ENCODE data around the gene OLFM2. TPM values are rescaled to one million over a fixed set of nuclear protein-coding genes. Genes with fewer than 3 reads are reported as not detected.

The OLFM2 gene
- total RNA-seq, 4 donors from 2014 or later, result 51.5 to 114 (median 101) TPM

DNA sequence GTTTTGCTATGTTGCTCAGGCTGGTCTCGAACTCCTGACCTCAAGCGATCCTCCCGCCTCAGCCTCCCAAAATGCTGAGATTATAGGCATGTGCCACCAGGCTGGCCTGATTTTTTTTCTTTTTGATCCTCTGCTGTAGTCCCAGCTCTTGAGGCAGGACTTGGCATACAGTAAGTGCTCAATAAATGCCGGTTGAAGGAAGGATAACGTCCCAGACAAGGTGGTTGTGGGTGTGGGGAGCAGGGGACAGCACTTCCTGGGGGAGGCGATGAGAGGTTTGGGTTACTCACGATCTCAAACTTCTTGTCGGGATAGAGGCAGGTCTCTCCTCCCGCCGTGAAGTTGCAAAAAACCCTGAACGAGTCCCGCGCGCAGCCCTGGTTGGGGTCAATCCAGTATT, 29.7 kb upstream of the OLFM2 start:
- no peak for DNase-seq (ENCODE audit: low spot score in 2 of 2)
- peaks cover 2% of the 10 kb centered on the region for H3K27me3 ChIP-seq
- peaks cover 58% of the 10 kb centered on the region for H3K36me3 ChIP-seq
- TF ChIP-seq CTCF (IDR thresholded peaks at IDR 0.05) (no peak), POLR2A (IDR thresholded peaks at IDR 0.05) (no peak), EP300 (IDR thresholded peaks at IDR 0.05) (no peak), POLR2AphosphoS5 (IDR thresholded peaks at IDR 0.05) (no peak)
- 76% methylated on average over 14 of the region's 14 CpGs for WGBS
- no peak overlapping the region for H3K4me3 ChIP-seq
- no peaks in the 10 kb centered on the region for H3K9me3 ChIP-seq
- no peaks in the 10 kb centered on the region for H3K4me1 ChIP-seq
- H3K27ac ChIP-seq, result no peak overlapping the region

DNA sequence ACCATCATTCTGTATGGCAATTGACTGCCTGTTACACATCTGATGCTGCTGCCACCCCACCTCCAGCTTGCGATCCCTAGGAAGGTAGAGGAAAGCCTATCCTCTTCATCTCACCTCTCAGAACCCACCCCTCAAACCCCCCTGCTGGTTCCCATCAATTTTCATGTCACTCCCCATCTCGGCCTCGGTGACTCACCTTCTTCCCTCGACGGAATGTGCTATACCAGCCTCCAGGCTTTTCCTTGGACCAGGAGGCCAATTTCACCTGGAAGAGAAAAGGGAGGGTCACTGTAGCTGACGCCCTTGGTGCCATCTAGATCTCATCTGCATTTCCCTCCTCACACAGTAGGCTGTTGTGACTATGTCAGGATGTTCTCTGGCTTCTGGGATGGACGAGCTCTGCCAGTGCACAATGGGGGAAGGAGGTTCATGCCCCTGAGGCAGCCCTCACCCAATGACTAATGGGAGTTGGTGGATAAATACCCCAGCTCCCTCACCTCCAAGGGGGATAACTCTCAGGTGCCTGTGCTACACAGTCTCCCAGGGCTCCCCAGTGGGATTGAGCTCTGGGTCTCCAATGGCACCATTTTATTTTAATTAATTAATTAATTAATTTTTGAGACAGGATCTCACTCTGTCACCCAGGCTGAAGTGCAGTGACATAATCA, 26.4 kb upstream of the OLFM2 start:
- Histone ChIP-seq H3K4me1 (peaks cover 6% of the 10 kb centered on the region), H3K4me3 (no peak overlapping the region), H3K27me3 (peaks cover 2% of the 10 kb centered on the region), H3K27ac (no peak overlapping the region), H3K9me3 (no peaks in the 10 kb centered on the region), H3K36me3 (peaks cover 44% of the 10 kb centered on the region)
- WGBS, result 61% methylated on average over 7 of the region's 7 CpGs
- DNase-seq (ENCODE audit: low spot score in 2 of 2), result no peak
- TF ChIP-seq CTCF (IDR thresholded peaks at IDR 0.05) (no peak), POLR2AphosphoS5 (IDR thresholded peaks at IDR 0.05) (no peak), POLR2A (IDR thresholded peaks at IDR 0.05) (no peak)

- H3K27me3 ChIP-seq, result no peaks in the 10 kb centered on the region
These were observed 24.8 kb upstream of the OLFM2 start for GRCh38 chr19:9961103-9961502.

DNA sequence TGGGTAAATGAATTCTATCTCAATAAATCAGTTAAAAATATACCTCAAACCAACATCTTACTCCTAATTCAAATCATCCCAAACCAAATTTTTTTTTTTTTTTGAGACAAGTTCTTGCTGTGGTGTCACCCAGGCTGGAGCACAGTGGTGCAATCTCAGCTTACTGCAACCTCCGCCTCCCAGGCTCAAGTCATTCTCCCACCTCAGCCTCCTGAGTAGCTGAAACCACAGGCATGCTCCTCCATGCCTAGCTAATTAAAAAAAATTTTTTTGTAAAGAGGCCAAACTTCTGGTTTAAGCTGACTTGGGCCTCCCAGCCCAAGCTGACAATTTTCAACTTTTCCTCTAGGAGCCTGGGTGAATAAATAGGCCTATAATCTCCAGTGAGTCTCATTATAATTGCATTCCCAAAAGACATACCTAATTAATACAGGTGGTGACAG, 22.1 kb upstream of the OLFM2 start:
- WGBS, result 32% methylated on average over 1 of the region's 1 CpG
- no peak for TF ChIP-seq POLR2AphosphoS5 (IDR thresholded peaks at IDR 0.05)
- no peak for TF ChIP-seq CTCF (IDR thresholded peaks at IDR 0.05)
- no peak for TF ChIP-seq POLR2A (IDR thresholded peaks at IDR 0.05)
- TF ChIP-seq EP300 (IDR thresholded peaks at IDR 0.05), result no peak
- H3K4me1 ChIP-seq, result peaks cover 6% of the 10 kb centered on the region
- no peaks in the 10 kb centered on the region for H3K9me3 ChIP-seq
- H3K36me3 ChIP-seq, result peaks cover 18% of the 10 kb centered on the region
- no peak for DNase-seq (ENCODE audit: low spot score in 2 of 2)
- H3K4me3 ChIP-seq, result no peak overlapping the region
- no peak overlapping the region for H3K27ac ChIP-seq
- no peaks in the 10 kb centered on the region for H3K27me3 ChIP-seq

More at GRCh38 chr19:9961103-9961502, 24.8 kb upstream of the OLFM2 start:
- no peak for DNase-seq (ENCODE audit: low spot score in 2 of 2)
- WGBS, result 88% methylated on average over 4 of the region's 4 CpGs
- Histone ChIP-seq H3K4me1 (peaks cover 6% of the 10 kb centered on the region), H3K27ac (no peak overlapping the region), H3K9me3 (no peaks in the 10 kb centered on the region), H3K4me3 (no peak overlapping the region), H3K36me3 (peaks cover 30% of the 10 kb centered on the region)
- TF ChIP-seq CTCF (IDR thresholded peaks at IDR 0.05) (no peak), EP300 (IDR thresholded peaks at IDR 0.05) (no peak), POLR2A (IDR thresholded peaks at IDR 0.05) (no peak), POLR2AphosphoS5 (IDR thresholded peaks at IDR 0.05) (no peak)

- peaks cover 6% of the 10 kb centered on the region for H3K4me1 ChIP-seq
- 52% methylated on average over 3 of the region's 3 CpGs for WGBS
These were observed 20.6 kb upstream of the OLFM2 start for GRCh38 chr19:9956956-9957355.

More at GRCh38 chr19:9956956-9957355, 20.6 kb upstream of the OLFM2 start:
- no peaks in the 10 kb centered on the region for H3K27me3 ChIP-seq
- no peaks in the 10 kb centered on the region for H3K9me3 ChIP-seq
- H3K36me3 ChIP-seq, result peaks cover 5% of the 10 kb centered on the region
- H3K4me3 ChIP-seq, result no peak overlapping the region
- no peak for TF ChIP-seq POLR2AphosphoS5 (IDR thresholded peaks at IDR 0.05)
- no peak for TF ChIP-seq POLR2A (IDR thresholded peaks at IDR 0.05)
- no peak for TF ChIP-seq EP300 (IDR thresholded peaks at IDR 0.05)
- no peak for TF ChIP-seq CTCF (IDR thresholded peaks at IDR 0.05)
- H3K27ac ChIP-seq, result no peak overlapping the region
- DNase-seq (ENCODE audit: low spot score in 2 of 2), result no peak

All from suprapubic skin (tissue), 4 donors.